ENCODE data around the gene PPP3CA.
"Not testable (repeated sequence)": the region's sequence is repeated elsewhere in the genome, so short reads cannot be mapped to it uniquely, and the experiment has no call there.

PPP3CA gene

DNA sequence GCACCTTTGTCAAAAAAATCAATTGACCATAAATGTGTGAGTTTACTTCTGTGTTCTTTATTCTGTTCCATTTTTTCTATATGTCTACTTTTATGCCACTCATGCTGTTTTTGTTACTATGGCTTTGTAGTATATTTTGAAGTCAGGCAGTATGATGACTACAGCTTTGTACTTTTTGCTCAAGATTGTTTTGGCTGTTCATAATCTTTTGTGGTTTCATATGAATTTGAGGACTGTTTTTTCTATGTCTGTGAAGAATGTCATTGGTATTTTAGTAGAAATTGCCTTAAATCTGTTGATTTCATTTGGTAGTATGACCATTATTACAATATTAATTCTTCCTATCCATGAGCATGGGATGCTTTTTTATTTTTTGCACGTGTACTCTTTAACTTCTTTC lies 346.8 kb downstream of the PPP3CA start:
- no peak for DNase-seq

DNA sequence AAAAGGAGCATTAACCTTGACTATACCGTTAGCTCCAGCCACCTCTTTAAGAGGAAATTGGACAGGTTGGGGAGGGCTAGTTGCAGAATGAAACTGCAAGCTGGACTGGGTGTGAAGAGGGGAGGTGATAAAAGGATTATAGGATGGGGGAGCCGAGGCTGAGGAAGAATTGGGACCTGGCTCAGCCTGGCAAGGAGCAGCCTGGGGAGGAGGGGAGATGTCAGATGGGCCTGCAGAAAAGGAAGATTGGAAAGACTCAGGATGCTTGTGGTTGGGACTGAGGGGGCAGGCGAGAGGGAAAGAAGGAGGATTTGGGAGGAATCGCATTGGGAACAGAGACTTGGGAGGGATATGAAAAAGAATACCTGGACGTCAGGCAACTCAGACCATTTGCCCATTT lies 351.7 kb downstream of the PPP3CA start:
- DNase-seq, result no peak

DNA sequence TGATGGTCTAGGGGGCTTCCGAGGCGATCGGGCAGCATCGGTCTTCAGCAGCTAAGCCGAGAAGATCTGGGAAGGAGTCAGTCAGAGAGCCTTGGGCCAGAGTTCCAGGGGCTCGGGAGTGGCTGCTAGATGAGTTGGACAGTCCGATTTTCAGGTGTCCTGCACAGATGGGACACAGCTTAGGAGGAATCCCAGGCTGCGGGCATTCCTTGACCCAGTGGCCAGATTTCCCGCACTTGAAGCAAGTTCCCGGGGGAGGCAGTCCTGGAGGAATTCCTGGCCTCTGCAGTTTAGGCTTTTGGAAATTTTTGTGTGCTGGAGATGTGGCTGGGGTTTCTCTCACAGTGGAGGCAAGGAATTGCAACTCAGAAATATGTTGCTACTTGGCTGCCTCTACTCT lies 352.3 kb downstream of the PPP3CA start:
- DNase-seq, result not testable (repeated sequence)

DNA sequence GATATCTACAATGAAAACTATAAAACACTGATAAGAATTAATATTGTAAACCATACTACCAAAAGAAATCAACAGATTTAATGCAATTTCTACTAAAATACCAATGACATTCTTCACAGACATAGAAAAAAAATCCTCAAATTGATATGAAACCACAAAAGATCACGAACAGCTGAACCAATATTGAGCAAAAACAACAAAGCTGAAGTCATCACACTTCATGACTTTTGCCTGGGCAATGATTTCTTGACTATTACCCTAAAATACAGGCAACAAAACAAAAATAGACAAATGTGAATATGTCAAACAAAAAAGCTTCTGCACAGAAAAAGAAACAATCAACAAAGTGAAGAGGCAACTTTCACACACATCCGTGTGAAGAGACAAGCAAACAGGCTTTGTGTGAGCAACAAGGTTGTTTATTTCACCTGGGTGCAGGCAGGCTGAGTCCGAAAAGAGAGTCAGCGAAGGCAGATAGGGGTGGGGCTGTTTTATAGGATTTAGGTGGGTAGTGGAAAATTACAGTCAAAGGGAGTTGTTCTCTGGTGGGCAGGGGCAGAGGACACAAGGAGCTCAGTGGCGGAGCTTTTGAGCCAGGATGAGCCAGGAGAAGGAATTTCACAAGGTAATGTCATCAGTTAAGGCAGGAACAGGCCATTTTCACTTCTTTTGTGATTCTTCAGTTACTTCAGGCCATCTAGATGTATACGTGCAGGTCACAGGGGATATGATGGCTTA lies 355.8 kb downstream of the PPP3CA start:
- not testable (repeated sequence) for DNase-seq

DNA sequence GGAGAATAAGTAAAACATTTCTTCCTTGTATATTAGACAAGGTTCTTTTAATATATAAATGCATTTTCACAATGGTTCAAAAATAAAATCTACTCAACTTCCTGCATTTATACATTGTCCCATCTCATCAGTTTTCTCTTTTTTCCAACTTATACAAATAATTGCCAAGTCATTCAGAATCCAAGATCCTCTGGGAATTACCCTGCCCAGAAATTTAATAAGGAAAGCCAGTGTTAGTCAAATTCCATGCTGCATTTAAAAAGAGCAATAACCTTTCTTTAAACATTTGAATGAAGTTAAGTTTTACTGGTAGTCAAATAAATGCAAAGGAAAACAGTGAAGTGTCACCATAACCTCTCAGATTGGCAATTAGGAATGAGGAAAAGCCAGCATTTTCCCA lies 357.9 kb downstream of the PPP3CA start:
- DNase-seq, result no peak

DNA sequence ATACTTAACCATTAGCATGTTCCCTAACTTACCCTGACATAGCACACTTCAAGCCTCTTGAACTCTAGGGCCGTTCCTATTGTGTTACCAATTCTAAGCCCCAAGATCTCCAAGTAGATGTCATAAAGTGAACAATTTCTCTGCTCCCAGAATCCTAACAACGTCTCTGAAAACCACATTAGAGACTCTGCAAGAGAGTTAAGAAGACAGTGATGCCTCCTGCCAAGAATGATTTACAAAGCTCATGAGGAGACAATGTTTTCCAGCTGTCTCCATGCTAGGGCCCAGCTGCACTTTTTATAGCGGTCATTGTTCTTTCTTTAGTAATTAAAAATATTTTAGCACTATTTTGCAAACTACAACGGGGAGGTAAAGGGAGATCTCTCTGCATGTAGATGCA lies 358.4 kb downstream of the PPP3CA start:
- DNase-seq, result no peak

DNA sequence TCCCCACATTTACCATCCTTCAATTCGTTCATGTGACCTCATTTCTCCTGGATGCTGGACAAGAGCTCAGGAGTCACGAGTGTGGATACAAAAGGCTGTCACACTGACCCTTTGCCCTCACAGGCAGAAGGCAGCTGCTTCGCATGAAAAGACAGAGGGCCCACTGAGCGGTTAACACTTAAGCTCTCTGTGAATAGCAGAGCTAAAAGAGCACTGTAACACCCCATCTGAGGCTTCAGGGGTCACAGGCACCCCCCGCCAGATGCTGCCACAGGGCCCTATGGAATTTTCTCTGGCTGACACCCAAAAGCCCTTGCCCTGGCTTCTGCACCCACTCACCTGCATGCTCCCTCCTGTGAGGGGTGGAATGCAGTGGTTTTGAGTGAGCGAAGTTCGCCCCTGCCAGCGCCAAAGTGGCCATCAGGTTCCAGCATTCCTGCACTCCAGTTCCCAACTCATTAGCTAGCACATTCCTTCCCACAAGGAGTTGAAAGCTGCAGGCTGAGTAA lies 360.9 kb downstream of the PPP3CA start:
- peak; percentile 16 for DNase-seq

DNA sequence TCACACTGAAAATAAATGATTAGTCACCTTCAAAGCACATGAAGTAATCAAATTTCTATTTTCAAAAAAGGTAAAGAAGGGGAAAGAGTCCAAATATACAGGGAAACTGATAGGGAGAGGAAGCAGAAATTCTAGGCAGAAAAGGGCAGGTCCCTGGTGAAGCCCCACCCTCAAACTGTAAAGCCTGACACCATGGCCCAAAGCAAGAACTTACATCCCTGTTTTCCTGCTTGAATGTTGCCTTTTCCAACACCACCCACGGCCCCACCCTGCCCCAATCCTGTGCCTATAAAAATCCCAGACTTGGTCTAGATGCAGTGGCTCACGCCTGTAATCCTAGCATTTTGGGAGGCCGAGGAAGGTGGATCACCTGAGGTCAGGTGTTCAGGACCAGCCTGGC lies 361.8 kb downstream of the PPP3CA start:
- DNase-seq, result no peak

DNA sequence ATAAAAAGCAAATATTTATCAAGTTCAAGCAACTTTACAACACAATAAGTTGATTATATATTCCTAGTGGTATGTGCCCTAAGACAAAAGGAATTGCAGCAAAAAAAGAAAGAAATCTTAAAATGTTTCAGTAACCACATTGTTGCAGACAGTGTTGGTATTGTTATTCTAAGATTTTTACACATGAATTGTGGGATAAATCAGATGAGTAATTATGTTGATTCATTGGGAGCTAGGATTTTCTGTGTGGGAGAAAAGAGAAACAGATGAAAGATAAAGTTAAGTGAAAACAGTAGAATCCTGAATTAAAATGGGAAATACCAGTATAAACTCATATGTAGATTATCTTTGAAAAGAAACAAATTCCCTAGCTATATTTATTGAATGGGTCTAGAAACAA lies 362.4 kb downstream of the PPP3CA start:
- no peak for DNase-seq

DNA sequence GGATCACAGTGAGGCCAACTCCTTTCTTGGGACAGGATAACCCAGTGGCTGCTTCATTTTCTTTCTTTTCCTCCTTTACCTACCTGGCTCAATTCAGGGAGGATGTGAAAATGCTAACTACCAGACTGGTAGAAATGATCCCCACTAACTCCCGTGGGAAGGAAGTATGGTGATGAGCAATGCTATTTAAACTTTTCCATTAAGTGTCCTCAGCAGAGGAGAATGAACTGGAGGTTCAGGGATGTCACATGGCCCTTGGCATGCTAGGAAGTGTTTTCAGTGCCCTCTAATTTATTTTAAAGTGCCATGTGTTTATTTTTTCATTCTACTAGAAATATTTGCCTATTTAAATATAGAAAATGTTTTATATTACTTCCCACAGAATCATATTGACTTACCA lies 363.9 kb downstream of the PPP3CA start:
- no peak for DNase-seq

DNA sequence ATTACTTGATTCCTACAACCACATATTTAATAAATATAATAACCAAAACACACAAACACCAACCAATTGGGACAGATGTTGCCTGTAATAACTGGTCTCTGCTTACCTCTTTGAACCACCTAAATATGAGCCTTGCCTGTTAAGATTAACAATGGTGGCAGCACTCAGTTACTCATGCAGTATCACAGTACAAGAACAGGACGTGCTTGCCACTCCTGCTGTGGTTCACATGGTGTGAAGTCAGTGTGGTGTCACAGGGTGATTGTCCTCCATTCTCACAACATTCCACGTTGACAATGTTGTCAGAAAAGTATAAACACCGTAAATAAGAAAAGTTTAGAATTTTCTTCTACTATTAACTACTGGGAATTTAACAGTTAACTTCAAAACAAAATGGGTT lies 365.0 kb downstream of the PPP3CA start:
- no peak for DNase-seq

DNA sequence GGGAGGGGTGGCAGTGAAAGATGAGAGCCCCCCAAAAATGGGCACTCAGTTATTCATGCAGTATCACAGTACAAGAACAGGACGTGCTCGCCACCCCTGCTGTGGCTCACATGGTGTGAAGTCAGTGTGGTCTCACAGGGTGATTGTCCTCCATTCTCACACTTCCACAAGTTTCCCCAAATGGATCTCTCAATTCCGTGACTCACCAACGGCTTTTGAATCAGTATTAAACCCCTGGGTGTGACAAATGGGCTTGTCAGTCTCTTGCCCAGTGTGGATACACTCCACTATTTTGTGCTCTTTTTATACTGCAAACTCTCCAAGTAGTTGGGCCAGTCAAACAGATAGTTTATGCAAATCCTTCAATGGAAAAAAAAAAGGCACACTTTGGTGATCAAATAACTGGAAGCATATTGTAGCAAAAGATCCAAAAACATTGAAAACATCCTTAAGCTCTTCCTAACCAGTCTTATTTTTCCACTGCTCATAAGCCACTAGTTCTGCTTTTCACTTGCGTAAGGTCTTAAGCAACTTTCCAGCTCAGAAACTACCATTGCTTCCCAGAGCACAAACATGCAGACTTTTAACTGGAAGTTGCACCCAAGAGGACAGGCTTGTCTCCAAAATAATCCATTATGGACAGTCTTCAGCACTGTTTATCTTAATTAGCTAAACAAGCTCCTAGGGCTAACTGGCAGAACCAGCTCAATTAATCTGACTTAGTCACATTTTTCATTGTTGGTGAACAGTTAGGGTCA lies 365.7 kb downstream of the PPP3CA start:
- no peak for DNase-seq

DNA sequence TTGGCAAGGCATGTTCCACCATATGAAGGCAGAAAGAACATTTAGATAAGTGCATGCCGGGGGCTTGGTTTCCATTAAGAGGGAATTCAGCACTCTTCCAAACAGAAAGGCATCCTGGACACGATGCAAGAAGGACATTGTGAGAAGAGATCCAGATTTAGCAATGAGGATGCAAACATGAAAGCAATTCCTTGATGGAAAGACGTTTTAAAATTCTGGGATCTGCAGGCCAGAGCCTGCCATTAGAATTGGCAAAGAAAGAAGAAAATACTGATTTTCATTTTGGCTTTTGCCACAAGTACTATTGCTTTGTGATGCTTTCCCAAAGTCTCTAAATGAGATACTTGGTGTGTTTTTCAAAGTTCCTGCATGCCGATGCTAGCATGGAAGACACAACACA lies 367.6 kb downstream of the PPP3CA start:
- no peak for DNase-seq

DNA sequence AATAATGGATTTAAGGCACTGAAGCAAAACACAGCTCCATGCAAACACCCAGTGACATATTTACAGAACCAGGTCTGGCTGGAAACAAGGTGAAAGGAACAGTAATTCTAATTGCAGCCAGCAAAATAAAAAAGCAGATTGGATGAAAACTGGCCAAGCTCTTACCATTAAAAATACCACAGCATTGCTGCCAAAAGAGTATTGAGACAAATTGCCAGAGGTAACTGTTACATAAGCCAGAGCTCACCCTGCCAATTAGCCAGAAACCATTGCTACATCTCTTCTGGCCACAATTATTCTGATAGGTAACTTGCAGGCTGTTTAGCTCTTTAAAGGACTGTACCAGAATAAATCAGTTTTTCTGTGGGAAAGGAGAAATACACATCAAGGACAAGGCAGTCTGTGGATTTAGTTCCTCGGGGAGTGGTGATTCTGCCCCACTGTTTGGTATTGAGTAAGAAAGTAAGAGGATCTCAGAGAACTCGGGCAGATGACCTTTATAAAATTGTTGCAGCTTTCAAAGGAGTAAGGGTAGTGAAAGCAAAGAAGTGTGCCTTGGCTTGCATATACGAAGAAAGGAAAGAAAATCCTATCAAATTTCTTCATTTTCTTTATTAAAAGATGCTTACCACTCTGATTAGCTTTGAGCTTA lies 369.5 kb downstream of the PPP3CA start:
- DNase-seq, result no peak

DNA sequence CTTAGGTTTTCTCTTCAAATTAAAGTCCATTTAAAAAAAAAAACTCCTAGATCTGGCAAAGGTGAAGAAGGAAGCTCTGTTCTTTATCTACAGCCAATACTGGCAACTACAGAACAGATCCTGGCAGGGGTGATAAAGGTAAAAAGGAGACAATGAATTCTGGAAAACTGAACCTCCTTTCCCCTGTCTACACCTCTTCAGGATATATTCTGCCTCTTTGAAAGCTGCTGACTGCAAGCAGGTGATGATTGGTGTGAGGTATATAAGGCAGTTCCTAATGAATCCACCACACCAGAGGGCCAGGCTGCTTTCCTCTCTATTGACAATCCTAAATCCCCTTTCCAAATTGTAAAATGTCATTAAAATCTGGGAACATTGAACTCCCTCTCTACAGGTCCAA lies 370.1 kb downstream of the PPP3CA start:
- no peak for DNase-seq
